Calu3 (cell line): ENCODE results near the gene RALGPS1. TPM values are rescaled to one million over a fixed set of nuclear protein-coding genes. Genes with fewer than 3 reads are reported as not detected.

ENCODE experiments used
- BruUV-seq: library from RNA; stranded (reverse); fragments of 400-500 nt; replicated peaks from 2 replicates; lab custom pipeline; 2021; lab: Mats Ljungman, UMichigan
- CTCF ChIA-PET: fragments of 300-600 bp; sonication (Branson Sonifier 250); formaldehyde crosslinking; loops from one replicate; lab custom pipeline; 2022; ENCODE audit warnings: antibody characterized with exemption; lab: Charles Lee
- DNase-seq: peaks from one replicate; pipeline ENCODE4 v3.0.0; 2022
- H3K27ac Mint-ChIP-seq: one replicate; pipeline ENCODE4 v1.8.0; 2022; ENCODE audit warnings: mixed read lengths; ENCODE audit not compliant: unreplicated experiment
- H3K27me3 Mint-ChIP-seq: one replicate; pipeline ENCODE4 v1.8.0; 2022; ENCODE audit warnings: mixed read lengths; ENCODE audit not compliant: unreplicated experiment
- H3K36me3 Mint-ChIP-seq: one replicate; pipeline ENCODE4 v1.8.0; 2022; ENCODE audit warnings: mild to moderate bottlenecking, moderate library complexity, mixed read lengths; ENCODE audit not compliant: insufficient read depth, unreplicated experiment
- H3K4me1 Mint-ChIP-seq: one replicate; pipeline ENCODE4 v1.8.0; 2022; ENCODE audit warnings: mild to moderate bottlenecking, low read depth, mixed read lengths; ENCODE audit not compliant: unreplicated experiment
- H3K4me3 Mint-ChIP-seq: one replicate; pipeline ENCODE4 v1.8.0; 2022; ENCODE audit warnings: mild to moderate bottlenecking, low read depth, moderate library complexity, mixed read lengths; ENCODE audit not compliant: unreplicated experiment
- H3K9me3 Mint-ChIP-seq: one replicate; pipeline ENCODE4 v1.8.0; 2022; ENCODE audit warnings: low read depth, mixed read lengths; ENCODE audit not compliant: unreplicated experiment
- intact Hi-C: fragments of 100-400 bp; cut with micrococcal nuclease; formaldehyde crosslinking; loops from one replicate; pipeline ENCODE4 v1.10.0; 2022; ENCODE audit not compliant: unreplicated experiment
- total RNA-seq: library from RNA; stranded (reverse); gene quantifications from 2 replicates; pipeline ENCODE4 v1.2.3, GENCODE V29; 2022
- TF ChIP-seq, protein P1 (sequence below): fragments of 200-600 bp; IDR thresholded peaks from one replicate; pipeline ENCODE4 v1.8.0; 2022; ENCODE audit warnings: antibody characterized with exemption; ENCODE audit not compliant: unreplicated experiment

The RALGPS1 gene
- total RNA-seq, 1 experiment from 2014 or later = 8.3 TPM

DNA sequence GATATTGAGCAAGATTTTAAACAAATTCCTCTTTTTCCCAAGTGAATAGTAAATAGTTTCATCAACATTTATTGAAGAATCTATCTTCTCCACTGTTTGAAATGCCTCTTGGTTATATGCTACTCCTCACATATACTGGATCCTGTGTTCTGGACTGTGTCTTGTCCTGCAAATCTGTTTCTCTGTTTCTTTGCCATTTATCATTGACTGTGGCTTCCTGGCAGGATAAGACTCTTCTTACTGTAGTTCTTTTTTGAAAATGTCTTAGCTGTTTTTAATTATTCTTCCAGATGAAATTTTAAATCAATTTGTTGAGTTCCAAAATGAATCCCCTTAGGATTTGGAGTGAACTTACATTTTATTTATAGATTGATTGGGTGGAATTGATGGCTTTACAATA lies 27.8 kb downstream of the RALGPS1 start:
- no peak overlapping the region for H3K27ac Mint-ChIP-seq
- BruUV-seq = no TSS peak
- no peaks in the 10 kb centered on the region for H3K9me3 Mint-ChIP-seq
- no peak overlapping the region for H3K4me3 Mint-ChIP-seq
- peaks cover 5% of the 10 kb centered on the region for H3K36me3 Mint-ChIP-seq
- no peaks in the 10 kb centered on the region for H3K27me3 Mint-ChIP-seq
- peaks cover 11% of the 10 kb centered on the region for H3K4me1 Mint-ChIP-seq
- TF ChIP-seq, protein P1, sequence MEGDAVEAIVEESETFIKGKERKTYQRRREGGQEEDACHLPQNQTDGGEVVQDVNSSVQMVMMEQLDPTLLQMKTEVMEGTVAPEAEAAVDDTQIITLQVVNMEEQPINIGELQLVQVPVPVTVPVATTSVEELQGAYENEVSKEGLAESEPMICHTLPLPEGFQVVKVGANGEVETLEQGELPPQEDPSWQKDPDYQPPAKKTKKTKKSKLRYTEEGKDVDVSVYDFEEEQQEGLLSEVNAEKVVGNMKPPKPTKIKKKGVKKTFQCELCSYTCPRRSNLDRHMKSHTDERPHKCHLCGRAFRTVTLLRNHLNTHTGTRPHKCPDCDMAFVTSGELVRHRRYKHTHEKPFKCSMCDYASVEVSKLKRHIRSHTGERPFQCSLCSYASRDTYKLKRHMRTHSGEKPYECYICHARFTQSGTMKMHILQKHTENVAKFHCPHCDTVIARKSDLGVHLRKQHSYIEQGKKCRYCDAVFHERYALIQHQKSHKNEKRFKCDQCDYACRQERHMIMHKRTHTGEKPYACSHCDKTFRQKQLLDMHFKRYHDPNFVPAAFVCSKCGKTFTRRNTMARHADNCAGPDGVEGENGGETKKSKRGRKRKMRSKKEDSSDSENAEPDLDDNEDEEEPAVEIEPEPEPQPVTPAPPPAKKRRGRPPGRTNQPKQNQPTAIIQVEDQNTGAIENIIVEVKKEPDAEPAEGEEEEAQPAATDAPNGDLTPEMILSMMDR = no peak
- DNase-seq = no peak
- intact Hi-C loops = no loop called here
- CTCF ChIA-PET = no interaction called here

- H3K27ac Mint-ChIP-seq = no peak overlapping the region
These were observed 31.1 kb downstream of the RALGPS1 start for GRCh38 chr9:126945682-126946081.

DNA sequence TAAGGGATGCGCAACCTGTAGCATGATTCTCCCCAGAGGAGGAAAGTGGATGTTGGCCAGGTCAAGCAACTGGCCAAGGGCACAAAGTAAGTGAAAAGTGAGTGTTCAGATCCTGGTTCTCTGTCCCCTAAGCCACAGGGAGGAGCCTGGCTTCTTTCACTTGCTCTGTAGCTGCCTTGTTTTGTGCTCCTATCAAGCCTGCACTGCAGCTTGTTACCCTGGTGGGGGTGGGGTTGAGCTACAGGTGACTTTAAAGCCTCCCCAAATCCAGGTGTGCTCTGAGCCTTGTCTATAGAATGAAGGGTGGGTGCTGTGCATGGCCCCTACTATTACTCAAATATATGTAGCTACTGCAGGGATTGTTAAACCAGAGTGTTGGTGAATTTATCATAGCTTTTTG lies 32.9 kb downstream of the RALGPS1 start:
- no peaks in the 10 kb centered on the region for H3K36me3 Mint-ChIP-seq
- TF ChIP-seq, protein P1 = no peak
- CTCF ChIA-PET = interaction anchor here (0.6 to 1.0 kb wide), 2 partner anchors 251 to 923 kb away, joined by 4 to 7 read pairs; no protein-coding TSS in a partner anchor
- intact Hi-C loops = no loop called here
- no TSS peak for BruUV-seq
- no peak overlapping the region for H3K4me3 Mint-ChIP-seq
- H3K4me1 Mint-ChIP-seq = no peaks in the 10 kb centered on the region
- DNase-seq = peak; percentile 6
- H3K27ac Mint-ChIP-seq = no peak overlapping the region
- H3K9me3 Mint-ChIP-seq = no peaks in the 10 kb centered on the region
- H3K27me3 Mint-ChIP-seq = no peaks in the 10 kb centered on the region

More at GRCh38 chr9:126945682-126946081, 31.1 kb downstream of the RALGPS1 start:
- H3K36me3 Mint-ChIP-seq = peaks cover 2% of the 10 kb centered on the region
- H3K27me3 Mint-ChIP-seq = no peaks in the 10 kb centered on the region
- no peak for DNase-seq
- TF ChIP-seq, protein P1 = no peak
- CTCF ChIA-PET = no interaction called here
- H3K4me3 Mint-ChIP-seq = no peak overlapping the region
- H3K4me1 Mint-ChIP-seq = no peaks in the 10 kb centered on the region
- no peaks in the 10 kb centered on the region for H3K9me3 Mint-ChIP-seq
- intact Hi-C loops = no loop called here
- no TSS peak for BruUV-seq

DNA sequence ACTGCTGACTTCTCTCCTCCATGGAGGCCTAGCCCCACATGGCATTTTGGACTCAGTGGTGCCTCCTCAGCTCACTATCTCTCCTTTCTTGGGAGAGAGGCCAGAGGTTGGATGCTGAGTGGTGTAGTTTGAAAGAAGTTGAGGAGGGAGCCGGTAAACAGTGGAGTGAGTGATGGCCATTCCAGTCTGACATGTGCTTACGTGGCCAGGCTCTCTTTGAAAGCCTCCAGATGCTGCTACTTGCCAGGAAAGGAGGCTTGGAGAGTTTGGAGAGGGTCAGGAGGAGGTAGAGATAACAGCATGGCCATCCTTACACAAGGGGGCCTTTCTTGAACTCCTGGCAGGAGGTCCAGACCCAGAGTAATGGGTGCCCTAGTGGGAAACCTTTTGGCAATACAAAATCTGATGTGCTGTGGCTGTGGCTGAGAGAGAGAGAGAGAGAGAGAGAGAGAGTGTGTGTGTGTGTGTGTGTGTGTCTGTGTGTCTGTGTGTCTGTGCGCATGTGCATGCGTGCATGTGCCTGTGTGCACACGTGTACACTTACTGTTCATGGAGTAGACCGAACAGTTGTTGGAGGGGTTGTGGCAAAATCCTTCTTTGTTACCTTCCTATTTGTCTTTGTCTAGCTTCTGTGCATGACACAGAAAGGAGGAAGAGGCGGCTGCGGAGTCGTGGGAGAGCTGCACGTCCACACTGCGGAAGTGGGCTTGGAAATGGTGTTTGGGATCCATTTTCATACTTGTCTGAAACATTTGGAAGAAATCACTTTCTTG lies 37.8 kb downstream of the RALGPS1 start:
- CTCF ChIA-PET = no interaction called here
- H3K27me3 Mint-ChIP-seq = no peaks in the 10 kb centered on the region
- DNase-seq = no peak
- no TSS peak for BruUV-seq
- no peaks in the 10 kb centered on the region for H3K36me3 Mint-ChIP-seq
- intact Hi-C loops = no loop called here
- TF ChIP-seq, protein P1 = no peak
- no peak overlapping the region for H3K4me3 Mint-ChIP-seq
- no peak overlapping the region for H3K27ac Mint-ChIP-seq
- no peaks in the 10 kb centered on the region for H3K9me3 Mint-ChIP-seq
- peaks cover 7% of the 10 kb centered on the region for H3K4me1 Mint-ChIP-seq
